NAMALWA (cell line): ENCODE measurements around the gene CSTPP1.

Experiments
- DNase-seq: peaks from one replicate; pipeline ENCODE4 v3.0.0-alpha.2; 2015; ENCODE audit warnings: low spot score

Gene CSTPP1

DNA sequence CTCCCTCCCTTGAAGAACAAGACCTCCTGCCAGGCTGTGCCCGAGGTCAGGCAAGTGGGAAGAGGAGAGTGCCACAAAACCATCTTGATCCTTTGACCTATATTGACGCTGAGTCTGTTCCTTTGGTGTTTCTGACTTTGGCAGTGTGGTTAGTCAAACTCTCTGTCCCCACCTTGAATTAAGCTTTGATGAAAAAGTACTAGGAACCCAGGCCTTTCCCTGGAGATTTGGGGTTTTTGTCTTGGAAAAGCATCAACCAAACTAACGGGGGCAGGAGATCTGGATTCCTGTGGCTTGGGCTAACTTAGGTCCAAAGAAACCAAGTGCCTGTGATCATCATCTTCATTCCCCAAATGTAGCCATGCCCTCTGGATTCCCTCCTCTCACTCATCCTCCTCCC is 199.8 kb downstream of the CSTPP1 start:
- DNase-seq, result no peak

DNA sequence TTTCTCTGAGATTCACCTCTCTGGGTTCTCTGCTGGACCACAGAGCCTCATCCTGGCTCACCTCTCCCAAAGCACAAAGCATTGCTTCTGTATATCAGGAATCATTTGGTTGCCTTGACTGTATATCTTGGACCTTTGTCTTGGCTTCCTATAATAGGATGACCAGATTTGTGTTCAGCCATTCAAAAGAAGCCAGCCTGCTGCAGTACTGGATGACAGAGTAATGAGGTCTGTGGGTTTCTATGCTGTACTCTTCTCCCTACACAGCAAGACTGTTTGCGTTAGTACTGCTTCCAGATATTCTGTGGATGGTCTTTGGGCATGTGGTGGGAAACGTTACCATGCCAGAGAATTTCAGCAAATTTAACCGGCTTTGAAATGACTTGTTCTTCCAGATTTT is 200.4 kb downstream of the CSTPP1 start:
- no peak for DNase-seq

DNA sequence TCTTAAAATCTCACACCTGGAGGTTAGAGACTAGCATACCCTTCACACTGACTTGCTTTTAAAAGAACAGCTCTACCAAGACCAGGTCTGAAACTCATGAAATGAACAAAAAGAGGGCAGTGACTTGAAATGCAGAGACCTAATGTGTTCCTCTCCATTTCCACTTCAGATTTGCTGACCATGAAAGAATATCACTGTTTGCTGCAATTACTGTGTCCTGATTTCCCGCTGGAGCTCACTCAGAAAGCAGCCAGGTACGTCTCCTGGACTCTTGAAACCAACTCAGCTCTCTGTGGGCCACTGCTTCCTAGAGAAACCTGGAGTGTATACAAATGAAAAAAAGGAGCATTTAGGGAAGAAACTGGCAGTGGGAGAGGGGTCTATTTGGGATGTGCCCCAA is 200.9 kb downstream of the CSTPP1 start:
- no peak for DNase-seq

GRCh38 chr11:47139878-47140277 is 203.3 kb downstream of the CSTPP1 start:
- no peak for DNase-seq

DNA sequence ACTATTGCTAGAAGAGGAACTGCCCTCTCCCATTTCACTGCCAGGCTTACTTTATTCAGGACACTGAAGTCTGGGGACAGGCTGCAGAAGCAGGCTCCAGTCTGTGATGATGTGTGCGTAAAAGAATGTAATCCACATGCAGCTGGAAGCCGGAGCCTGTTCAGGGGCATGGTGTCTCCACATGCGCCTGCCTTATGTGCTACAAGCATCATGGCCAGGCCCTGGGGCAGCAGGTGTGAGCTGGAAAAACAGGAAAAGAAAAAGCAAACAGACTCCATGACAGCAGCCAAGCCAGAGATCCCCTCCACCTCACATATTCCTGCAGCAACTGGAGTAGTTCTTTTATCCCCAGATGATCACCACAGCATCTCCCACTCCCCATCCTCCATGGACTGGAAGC is 206.8 kb downstream of the CSTPP1 start:
- DNase-seq, result no peak

GRCh38 chr11:47144541-47144940 is 208.0 kb downstream of the CSTPP1 start:
- no peak for DNase-seq

DNA sequence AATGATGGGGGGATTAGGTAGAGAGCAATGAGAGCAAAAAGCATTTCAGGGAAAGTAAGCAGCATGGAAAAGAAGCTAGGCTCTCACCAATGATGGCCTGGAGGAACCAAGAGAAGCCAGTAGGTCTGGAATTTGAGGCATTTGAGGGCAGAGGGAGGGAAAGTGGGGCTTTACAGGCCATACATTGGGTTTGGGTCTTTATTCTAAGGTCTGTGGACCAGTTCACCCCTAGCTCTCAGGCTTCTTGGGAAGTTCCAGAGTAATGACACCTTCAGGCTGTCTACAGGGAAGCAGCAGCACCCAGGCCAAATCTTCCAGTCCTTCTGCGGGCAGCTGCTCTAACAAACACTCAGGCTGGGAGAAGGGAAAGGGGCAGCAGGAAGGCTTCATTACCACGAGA is 210.7 kb downstream of the CSTPP1 start:
- no peak for DNase-seq

GRCh38 chr11:47147681-47148080 is 211.1 kb downstream of the CSTPP1 start:
- DNase-seq, result no peak

GRCh38 chr11:47148270-47148669 is 211.7 kb downstream of the CSTPP1 start:
- no peak for DNase-seq

DNA sequence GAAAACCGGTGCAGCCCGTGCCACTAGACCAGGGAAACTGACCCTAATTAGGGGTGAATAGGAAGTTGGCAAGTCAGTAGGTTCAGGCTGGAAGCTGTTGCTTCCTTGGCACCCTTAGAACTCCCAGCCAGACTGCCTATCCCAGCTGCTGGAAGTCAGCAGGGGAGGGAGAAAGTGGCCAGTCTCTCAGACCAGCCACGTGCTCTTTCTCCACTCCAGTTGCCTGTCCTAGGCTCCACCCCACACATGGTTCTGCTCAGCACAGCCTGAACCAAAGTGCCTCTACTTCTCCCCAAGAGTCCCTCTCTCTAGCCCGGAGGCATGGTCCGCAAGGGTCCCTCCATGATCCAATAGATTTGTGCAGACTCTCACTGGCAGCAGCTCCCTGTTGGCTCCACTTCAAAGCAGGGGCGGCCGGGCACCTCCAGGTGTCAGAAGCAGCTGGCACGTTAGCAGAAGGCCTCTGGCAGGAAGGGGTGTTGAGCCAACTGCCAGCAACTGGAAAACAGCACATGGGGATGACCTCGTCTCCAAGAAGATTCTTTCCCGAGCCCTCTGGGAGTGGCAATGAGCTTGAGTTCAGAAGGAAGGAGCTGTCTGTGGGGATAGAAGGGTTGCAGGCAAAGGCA is 212.5 kb downstream of the CSTPP1 start:
- DNase-seq, result no peak

GRCh38 chr11:47149782-47150181 is 213.2 kb downstream of the CSTPP1 start:
- no peak for DNase-seq

DNA sequence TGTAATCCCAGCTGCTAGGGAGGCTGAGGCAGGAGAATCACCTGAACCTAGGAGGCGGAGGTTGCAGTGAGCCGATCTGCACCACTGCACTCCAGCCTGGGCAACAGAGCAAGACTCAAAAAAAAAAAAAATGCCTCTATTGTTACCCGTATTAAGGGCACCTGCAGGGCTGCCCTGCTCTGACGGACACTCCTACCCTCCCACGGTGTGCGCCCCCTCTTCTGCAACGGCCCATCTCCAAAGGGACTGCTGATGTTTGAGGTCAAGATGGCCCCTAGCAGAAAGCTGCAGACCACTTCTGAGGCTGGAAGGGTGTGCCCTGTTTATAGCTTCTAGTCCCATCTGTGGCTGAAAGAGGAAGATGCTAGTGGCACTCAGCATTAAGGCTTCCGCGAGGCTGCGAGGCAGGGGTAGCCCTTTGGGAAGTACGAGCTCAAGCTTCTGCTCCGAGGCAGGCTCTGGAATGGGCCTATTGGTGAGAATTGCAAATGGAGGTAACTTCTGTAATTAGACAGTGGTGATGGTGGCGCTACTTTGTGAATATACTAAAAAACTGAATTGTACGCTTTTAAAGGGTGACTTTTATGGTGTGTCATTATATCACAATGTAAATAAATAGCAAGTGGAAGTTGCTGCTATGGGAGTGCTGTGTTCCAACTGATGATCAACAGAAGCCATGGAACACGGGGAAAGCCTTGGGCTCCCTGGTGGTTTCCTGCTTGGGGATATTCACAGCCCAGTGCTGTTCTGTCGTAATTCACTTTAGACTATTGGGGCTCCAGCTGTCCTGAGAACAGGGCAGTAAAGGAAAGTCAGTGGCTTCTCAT is 215.8 kb downstream of the CSTPP1 start:
- DNase-seq, result no peak

DNA sequence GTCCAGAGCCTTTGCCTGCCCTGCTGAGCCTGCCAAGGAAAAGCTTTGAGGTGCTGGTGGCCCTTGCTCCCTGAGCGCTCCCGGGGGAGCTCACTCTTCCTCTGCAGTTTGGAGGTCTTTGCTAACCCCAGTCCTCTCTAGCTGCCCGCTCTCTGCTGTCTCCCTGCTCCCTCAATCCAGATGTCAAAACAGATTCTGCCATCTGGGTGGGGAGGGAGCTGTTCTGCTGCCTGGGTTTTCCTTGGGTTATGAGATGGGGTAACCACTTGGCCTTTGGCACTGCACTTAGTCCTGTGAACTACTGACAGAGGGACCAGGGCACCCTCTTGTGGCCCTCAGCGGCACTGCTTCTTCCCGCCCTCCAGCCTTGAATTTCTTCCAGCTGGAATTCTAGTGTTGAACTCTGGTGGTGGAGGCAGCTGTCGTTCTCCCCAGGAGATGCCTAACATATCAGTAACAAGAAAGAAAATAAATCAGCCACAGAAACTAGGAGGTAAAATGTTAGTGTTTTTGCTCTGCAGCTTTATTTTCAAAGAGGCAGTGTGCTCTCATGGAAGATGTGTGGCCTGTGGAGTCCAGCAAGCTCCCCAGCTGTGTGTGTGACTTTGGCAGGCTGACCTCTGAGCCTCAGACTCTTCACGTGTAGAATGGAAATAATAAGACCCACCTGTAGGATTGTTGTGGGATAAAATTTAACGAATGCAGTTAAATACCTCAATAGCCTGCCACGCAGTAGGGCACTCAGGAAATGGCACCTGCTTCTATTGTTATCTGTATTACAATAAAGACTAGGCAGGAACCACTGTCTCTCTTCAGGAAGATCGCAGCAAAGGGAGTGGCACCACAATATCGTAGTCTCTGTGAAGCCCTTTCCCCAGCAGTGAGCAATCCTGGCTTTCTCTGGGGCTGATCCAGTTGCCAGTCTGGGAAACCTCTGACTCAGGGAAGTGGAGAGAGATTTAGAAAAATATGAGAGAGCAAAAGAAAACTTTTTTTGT is 216.7 kb downstream of the CSTPP1 start:
- DNase-seq, result peak; percentile 68

GRCh38 chr11:47154616-47155570 is 218.3 kb downstream of the CSTPP1 start:
- DNase-seq, result no peak

DNA sequence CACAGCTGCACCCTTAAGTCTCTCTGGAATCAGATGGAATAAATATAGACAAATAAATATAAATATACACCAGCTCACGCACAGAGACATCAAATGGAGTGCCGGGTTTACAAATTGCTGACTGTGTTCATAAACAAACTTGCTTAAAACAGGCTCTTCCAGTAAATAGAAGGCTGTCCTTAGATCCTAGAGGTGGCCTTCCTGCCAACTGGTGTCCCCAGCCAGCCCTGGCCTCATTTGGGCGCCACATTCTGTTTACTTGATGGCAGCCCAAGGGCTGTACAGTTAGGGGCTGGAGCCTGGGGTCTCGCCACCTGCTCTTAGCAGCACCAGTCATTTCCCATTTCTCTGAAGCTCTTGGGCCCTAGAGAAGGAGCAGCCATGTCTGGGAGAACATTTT is 219.3 kb downstream of the CSTPP1 start:
- DNase-seq, result no peak

- no peak for DNase-seq
Observed at GRCh38 chr11:47156333-47156732, 219.8 kb downstream of the CSTPP1 start.

DNA sequence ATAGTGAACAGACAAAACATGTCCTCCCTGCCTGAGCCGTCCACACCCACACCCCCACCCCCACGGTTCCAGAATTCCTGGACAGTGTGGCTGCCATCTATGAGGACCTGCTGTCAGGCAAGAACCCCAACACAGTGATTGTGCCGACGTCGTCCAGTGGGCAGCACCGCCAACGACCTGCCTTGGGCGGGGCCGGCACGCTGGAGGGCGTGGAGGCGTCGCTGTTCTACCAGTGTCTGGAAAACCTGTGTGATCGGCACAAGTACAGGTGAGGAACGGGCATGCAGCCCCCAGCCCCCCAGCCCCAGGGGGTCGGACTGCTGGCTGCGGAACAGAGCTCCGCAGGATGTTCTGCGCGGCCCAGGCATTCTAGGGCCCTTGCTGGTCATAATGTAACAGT is 220.4 kb downstream of the CSTPP1 start:
- DNase-seq, result no peak

- no peak for DNase-seq
Observed at GRCh38 chr11:47157805-47158204, 221.2 kb downstream of the CSTPP1 start.

DNA sequence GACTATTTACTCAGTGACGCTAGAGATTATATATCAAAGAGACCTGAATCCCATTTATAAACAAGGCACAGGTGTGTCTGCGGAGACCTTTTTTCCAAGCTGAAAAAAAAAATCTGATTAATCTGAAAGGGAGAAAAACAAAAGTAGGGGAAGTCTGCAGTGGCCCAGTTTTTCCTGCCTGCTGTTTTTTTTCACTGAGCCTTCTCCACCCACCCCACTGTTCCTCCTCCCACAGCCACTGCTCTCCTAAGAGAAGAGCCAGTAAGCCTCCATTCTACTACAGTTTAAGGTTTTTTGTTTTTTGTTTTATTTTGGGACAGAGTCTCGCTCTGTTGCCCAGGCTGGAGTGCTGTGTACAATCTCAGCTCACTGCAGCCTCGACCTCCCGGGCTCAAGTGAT is 221.7 kb downstream of the CSTPP1 start:
- DNase-seq, result no peak

- no peak for DNase-seq
Observed at GRCh38 chr11:47160753-47161133, 224.2 kb downstream of the CSTPP1 start.

DNA sequence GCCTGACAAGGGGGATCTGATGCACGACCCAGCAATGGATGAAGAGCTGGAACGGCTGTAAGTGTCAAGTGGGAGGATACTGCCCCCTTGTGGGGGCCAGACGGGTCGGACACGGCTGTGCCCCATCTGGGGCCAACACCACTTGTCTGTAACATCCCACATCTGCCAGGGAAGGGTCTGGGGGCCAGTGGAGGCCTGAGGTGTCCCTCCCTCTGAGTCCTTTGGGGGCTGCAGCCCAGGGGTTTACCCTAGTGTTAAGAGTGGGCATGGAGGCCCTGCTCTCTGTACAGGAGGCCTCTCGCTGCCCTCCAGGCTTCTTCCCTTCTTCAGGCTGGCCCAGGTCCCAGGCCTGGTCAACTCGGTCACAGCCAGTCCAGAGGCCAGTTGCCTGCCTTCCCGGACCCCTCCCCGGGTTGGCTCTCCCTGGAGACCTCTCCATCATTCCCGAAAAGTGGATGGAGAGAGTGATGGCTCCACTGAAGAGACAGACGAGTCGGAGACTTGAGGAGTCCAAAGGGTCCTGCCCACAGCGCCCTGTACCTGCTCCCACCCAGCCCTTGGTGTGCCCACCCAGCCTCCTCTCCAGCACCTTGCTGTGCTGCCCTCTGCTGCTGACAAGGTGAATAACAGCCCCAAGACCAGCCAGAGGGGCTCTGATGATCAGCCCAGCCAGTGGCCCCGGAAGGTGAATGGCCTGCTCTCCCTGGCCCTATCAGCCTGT is 224.7 kb downstream of the CSTPP1 start:
- DNase-seq, result peak; percentile 81
